ENCODE measurements around the gene THRB. TPM values are rescaled to one million over a fixed set of nuclear protein-coding genes. Genes with fewer than 3 reads are reported as not detected.

The THRB gene
- total and polyA plus RNA-seq, 2 experiments from 2014 or later, result 3.3 to 5.1 TPM

DNA sequence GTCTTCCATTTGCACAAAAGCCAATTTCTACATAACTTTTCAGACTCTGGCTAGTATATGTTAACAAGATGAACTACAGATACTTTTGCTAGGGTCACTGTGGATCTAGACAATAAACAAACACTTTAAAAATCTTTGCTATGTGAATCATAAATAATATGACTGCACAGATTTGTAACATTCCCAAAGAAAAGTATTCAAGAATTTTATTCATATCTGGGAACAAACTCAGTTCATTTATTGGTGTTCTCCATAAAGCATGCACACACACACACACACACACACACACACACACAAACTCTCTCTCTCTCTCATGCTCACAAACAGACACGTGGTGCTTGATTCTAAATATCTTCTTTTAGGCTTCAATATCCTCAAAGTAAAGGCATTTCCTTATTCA lies 18.8 kb upstream of the THRB start:
- TF ChIP-seq EZH2 (IDR thresholded peaks at IDR 0.05; ENCODE audit: insufficient read depth, poor library complexity, severe bottlenecking) (no peak), EZH2phosphoT487 (IDR thresholded peaks at IDR 0.05; ENCODE audit: insufficient read depth, low read depth) (no peak)
- Histone ChIP-seq H3K4me2 (ENCODE audit: unreplicated experiment) (no peak overlapping the region), H3K9me3 (ENCODE audit: low read depth) (no peaks in the 10 kb centered on the region), H2AFZ (no peak overlapping the region), H3K27ac (no peak overlapping the region), H3K9ac (no peak overlapping the region), H3K79me2 (ENCODE audit: insufficient read depth) (no peaks in the 10 kb centered on the region), H3K27me3 (replicated peaks; ENCODE audit: insufficient read depth) (no peaks in the 10 kb centered on the region), H4K20me1 (ENCODE audit: insufficient read depth) (no peaks in the 10 kb centered on the region), H3K4me1 (ENCODE audit: insufficient read depth) (peaks cover 13% of the 10 kb centered on the region), H3F3A (ENCODE audit: insufficient read depth) (peaks cover 15% of the 10 kb centered on the region; the same call in 1 of the 2 replicates), H3K4me3 (no peak overlapping the region), H3K9me2 (ENCODE audit: insufficient read depth) (no peaks in the 10 kb centered on the region), H3K36me3 (ENCODE audit: low read depth) (no peaks in the 10 kb centered on the region)
- WGBS, 2 experiments (ENCODE audit: low coverage in 1 of 2, low lambda C conversion rate in 2 of 2, missing lambda C conversion rate in 2 of 2), result 43 to 59% methylated on average over 1 of the region's 1 CpG
- in situ Hi-C loops (cut with MboI), result no loop called here
- no peak for DNase-seq

DNA sequence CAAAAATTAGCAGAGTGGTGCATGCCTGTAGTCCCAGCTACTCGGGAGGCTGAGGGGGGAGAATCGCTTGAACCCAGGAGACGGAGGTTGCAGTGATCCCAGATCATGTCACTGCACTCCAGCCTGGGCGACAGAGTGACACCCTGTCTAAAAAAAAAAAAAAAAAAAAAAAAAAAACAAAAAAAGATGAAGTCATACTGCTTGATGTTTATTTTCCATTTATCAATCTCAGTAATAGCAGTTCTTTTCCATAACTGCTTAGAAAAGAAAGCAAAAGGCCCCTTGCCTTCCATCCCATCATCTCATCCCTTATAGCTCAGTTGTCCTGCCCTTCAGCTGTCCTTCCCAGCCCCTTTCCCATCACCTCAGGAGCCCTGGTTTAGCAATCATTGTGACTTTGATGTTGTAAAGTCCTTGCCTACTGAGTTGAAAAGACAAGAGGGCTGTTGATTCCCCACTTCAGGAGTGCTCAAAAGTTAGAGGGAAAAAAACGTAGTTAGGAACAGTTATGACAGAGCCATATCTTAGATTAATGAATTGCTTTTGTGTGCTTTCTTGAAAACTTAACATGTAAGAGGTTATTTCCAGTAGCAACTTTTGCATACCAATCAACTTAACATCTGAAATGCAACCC lies 18.0 kb upstream of the THRB start:
- no peak overlapping the region for H3K27ac ChIP-seq
- H3K9me2 ChIP-seq (ENCODE audit: insufficient read depth), result no peaks in the 10 kb centered on the region
- H3K4me3 ChIP-seq, result no peak overlapping the region
- no peaks in the 10 kb centered on the region for H3K36me3 ChIP-seq (ENCODE audit: low read depth)
- H3K27me3 ChIP-seq (replicated peaks; ENCODE audit: insufficient read depth), result no peaks in the 10 kb centered on the region
- H4K20me1 ChIP-seq (ENCODE audit: insufficient read depth), result no peaks in the 10 kb centered on the region
- WGBS, 2 experiments (ENCODE audit: low coverage in 1 of 2, low lambda C conversion rate in 2 of 2, missing lambda C conversion rate in 2 of 2), result 90% methylated on average over 4 to 5 of the region's 5 CpGs
- H3K4me2 ChIP-seq (ENCODE audit: unreplicated experiment), result no peak overlapping the region
- peaks cover 21% of the 10 kb centered on the region for H3F3A ChIP-seq (ENCODE audit: insufficient read depth)
- no peak overlapping the region for H2AFZ ChIP-seq
- H3K79me2 ChIP-seq (ENCODE audit: insufficient read depth), result no peaks in the 10 kb centered on the region
- no peak for DNase-seq
- in situ Hi-C loops (cut with MboI), result no loop called here
- peaks cover 21% of the 10 kb centered on the region for H3K4me1 ChIP-seq (ENCODE audit: insufficient read depth)
- H3K9me3 ChIP-seq (ENCODE audit: low read depth), result no peaks in the 10 kb centered on the region
- TF ChIP-seq EZH2 (IDR thresholded peaks at IDR 0.05; ENCODE audit: insufficient read depth, poor library complexity, severe bottlenecking) (no peak), EZH2phosphoT487 (IDR thresholded peaks at IDR 0.05; ENCODE audit: insufficient read depth, low read depth) (no peak)
- H3K9ac ChIP-seq, result no peak overlapping the region

DNA sequence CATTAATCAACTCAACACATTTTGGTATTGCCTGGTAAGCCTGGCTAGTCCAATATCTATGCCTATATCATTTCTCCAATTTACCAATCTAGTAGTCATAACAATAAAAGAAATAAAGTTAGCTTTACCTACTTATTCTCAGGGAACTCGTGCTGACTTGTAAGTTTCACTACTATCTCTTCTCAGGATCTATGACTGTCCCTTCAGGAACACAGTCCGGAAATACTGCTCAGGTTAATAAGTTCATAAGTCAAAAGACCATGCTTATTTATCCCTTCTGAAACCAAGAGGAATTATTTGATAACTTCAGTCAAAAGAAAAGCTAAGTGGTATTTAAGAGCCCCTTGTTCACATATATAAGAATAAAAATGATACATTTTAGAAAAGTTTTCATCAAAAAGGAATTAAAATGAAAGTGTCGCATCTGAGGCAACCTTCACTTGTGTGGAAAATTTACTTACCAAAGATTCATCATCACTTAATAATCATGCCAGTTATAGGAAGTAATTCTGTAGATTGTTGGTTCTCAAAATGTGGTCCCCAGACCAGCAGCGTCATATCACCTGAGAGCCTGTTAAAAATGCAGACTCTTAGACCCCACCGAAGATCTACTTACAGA lies 15.5 kb upstream of the THRB start:
- Histone ChIP-seq H3K4me2 (ENCODE audit: unreplicated experiment) (no peak overlapping the region), H3K4me1 (ENCODE audit: insufficient read depth) (peaks cover 31% of the 10 kb centered on the region)
- in situ Hi-C loops (cut with MboI), result no loop called here

DNA sequence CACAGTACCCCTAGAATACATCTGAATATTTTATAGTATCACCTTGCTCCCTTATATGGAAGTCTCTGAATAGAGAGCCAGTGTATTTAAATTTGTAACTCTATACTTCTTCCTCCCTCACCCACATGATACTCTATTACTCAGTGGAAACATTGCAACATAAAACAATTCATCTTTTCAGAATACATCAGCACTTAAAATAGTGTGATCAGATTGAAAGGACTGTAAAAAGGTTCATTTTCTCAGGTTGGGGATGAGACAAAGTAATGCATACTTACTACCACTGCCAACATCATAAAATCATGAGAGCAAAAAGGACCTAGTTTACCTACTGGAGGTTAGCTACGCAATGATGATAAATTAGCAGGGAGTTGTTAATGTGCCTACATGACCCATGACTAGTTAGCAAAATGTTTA lies 13.8 kb upstream of the THRB start:
- Histone ChIP-seq H3K4me1 (ENCODE audit: insufficient read depth) (peaks cover 27% of the 10 kb centered on the region), H3K9ac (no peak overlapping the region), H4K20me1 (ENCODE audit: insufficient read depth) (no peaks in the 10 kb centered on the region), H3K4me2 (ENCODE audit: unreplicated experiment) (no peak overlapping the region), H3K36me3 (ENCODE audit: low read depth) (no peaks in the 10 kb centered on the region), H2AFZ (no peak overlapping the region), H3F3A (ENCODE audit: insufficient read depth) (peaks cover 23% of the 10 kb centered on the region), H3K9me3 (ENCODE audit: low read depth) (no peaks in the 10 kb centered on the region), H3K27ac (0 out of 2 replicates have a peak overlapping the region, but pooled peaks have one; percentile 2), H3K79me2 (ENCODE audit: insufficient read depth) (no peaks in the 10 kb centered on the region), H3K9me2 (ENCODE audit: insufficient read depth) (no peaks in the 10 kb centered on the region), H3K27me3 (replicated peaks; ENCODE audit: insufficient read depth) (no peaks in the 10 kb centered on the region), H3K4me3 (no peak overlapping the region)
- WGBS, 2 experiments (ENCODE audit: low coverage in 1 of 2, low lambda C conversion rate in 2 of 2, missing lambda C conversion rate in 2 of 2), result 95 to 100% methylated on average over 1 of the region's 1 CpG
- in situ Hi-C loops (cut with MboI), result no loop called here
- peak; percentile 76 for DNase-seq
- TF ChIP-seq EZH2phosphoT487 (IDR thresholded peaks at IDR 0.05; ENCODE audit: insufficient read depth, low read depth) (no peak), EZH2 (IDR thresholded peaks at IDR 0.05; ENCODE audit: insufficient read depth, poor library complexity, severe bottlenecking) (no peak)

More for the DNA sequence above, 15.5 kb upstream of the THRB start:
- Histone ChIP-seq H3F3A (ENCODE audit: insufficient read depth) (peaks cover 28% of the 10 kb centered on the region), H3K4me3 (no peak overlapping the region), H3K27me3 (replicated peaks; ENCODE audit: insufficient read depth) (no peaks in the 10 kb centered on the region), H4K20me1 (ENCODE audit: insufficient read depth) (no peaks in the 10 kb centered on the region), H3K9ac (no peak overlapping the region), H3K27ac (no peak overlapping the region), H3K9me3 (ENCODE audit: low read depth) (no peaks in the 10 kb centered on the region), H3K79me2 (ENCODE audit: insufficient read depth) (no peaks in the 10 kb centered on the region), H3K36me3 (ENCODE audit: low read depth) (no peaks in the 10 kb centered on the region), H2AFZ (no peak overlapping the region), H3K9me2 (ENCODE audit: insufficient read depth) (no peaks in the 10 kb centered on the region)
- TF ChIP-seq EZH2phosphoT487 (IDR thresholded peaks at IDR 0.05; ENCODE audit: insufficient read depth, low read depth) (no peak), EZH2 (IDR thresholded peaks at IDR 0.05; ENCODE audit: insufficient read depth, poor library complexity, severe bottlenecking) (no peak)
- DNase-seq, result no peak
- WGBS, 2 experiments (ENCODE audit: low coverage in 1 of 2, low lambda C conversion rate in 2 of 2, missing lambda C conversion rate in 2 of 2), result 92 to 93% methylated on average over 5 of the region's 5 CpGs

Data from GM23248 (cell line).